ENCODE measurements around the gene LRRIQ1. TPM values are rescaled to one million over a fixed set of nuclear protein-coding genes. Genes with fewer than 3 reads are reported as not detected.

Gene LRRIQ1
- total and polyA plus RNA-seq, 2 of the 13 experiments (the other 11 are each of a cell fraction or from before 2014, with no cell fraction given): not detected

GRCh38 chr12:85274315-85274651 lies 238.1 kb downstream of the LRRIQ1 start (continued):
- TF ChIP-seq GLI4 (CRISPR knock-in tag; IDR thresholded peaks at IDR 0.05; ENCODE audit: borderline replicate concordance) (no peak), KLF6 (CRISPR knock-in tag; IDR thresholded peaks at IDR 0.05) (no peak)

GRCh38 chr12:85275374-85275773 lies 239.2 kb downstream of the LRRIQ1 start:
- 2% methylated on average over 2 of the region's 2 CpGs for WGBS (ENCODE audit: low lambda C conversion rate)
- intact Hi-C loops (cut with micrococcal nuclease; ENCODE audit: unreplicated experiment) (no loop called here), in situ Hi-C loops (cut with HindIII; ENCODE audit: extremely low pct_ligation_motif_present, low pct_unique_long_range_greater_than_20kb) (no loop called here)
- H3K9ac ChIP-seq (ENCODE audit: insufficient read depth, low read depth, low read length): no peak overlapping the region
- no peak for TF ChIP-seq CSRNP2 (CRISPR knock-in tag; conservative IDR thresholded peaks at IDR 0.05; ENCODE audit: low read depth)
- no peak for TF ChIP-seq ZBTB7A (CRISPR knock-in tag; IDR thresholded peaks at IDR 0.05)
- TF ChIP-seq HMG20B (CRISPR knock-in tag; conservative IDR thresholded peaks at IDR 0.05): no peak
- TF ChIP-seq FOXK2 (IDR thresholded peaks at IDR 0.05): no peak
- no peak for TF ChIP-seq ZBTB37 (CRISPR knock-in tag; IDR thresholded peaks at IDR 0.05)
- TF ChIP-seq ESRRA (CRISPR knock-in tag; IDR thresholded peaks at IDR 0.05; ENCODE audit: low read depth): no peak
- TF ChIP-seq SETDB1 (CRISPR knock-in tag; IDR thresholded peaks at IDR 0.05; ENCODE audit: borderline replicate concordance): no peak
- no peak for TF ChIP-seq ZNF605 (CRISPR knock-in tag; IDR thresholded peaks at IDR 0.05)
- no peak for TF ChIP-seq ZNF780A (CRISPR knock-in tag; IDR thresholded peaks at IDR 0.05)
- no peak for TF ChIP-seq EZH2 (conservative IDR thresholded peaks at IDR 0.05; ENCODE audit: low read depth, low read length)
- ChIA-PET POLR2A (no interaction called here), CTCF (ENCODE audit: low intra/inter-chr PET ratio, low total read pairs) (no interaction called here)
- no peak overlapping the region for H3K27ac ChIP-seq (ENCODE audit: extremely low read length, insufficient read depth, low read length)
- peaks cover 3 to 34% of the 10 kb centered on the region in 2 experiments; a peak in 4 of 5 replicates for H3K27me3 ChIP-seq (ENCODE audit: control insufficient read depth in 1 of 2, insufficient read depth in 2 of 2, low read length in 2 of 2)
- 0 out of 2 replicates have a peak, but pooled peaks cover 2% of the 10 kb centered on the region for H3K4me1 ChIP-seq (ENCODE audit: insufficient read depth, low read length)
- H3K36me3 ChIP-seq (replicated peaks in 1 of 2; ENCODE audit: control insufficient read depth in 1 of 2, insufficient read depth in 2 of 2, low read length in 2 of 2): no peaks in the 10 kb centered on the region
- FAIRE-seq (no peak), DNase-seq (ENCODE audit: low spot score) (no peak), ATAC-seq (no peak)
- H3K4me2 ChIP-seq (ENCODE audit: low read depth, low read length): no peak overlapping the region
- no peaks in the 10 kb centered on the region for H3K79me2 ChIP-seq (ENCODE audit: insufficient read depth, low read length)
- H4K20me1 ChIP-seq (ENCODE audit: insufficient read depth, low read length): no peaks in the 10 kb centered on the region
- no peak overlapping the region for H2AFZ ChIP-seq (ENCODE audit: low read length)
- H3K4me3 ChIP-seq (replicated peaks in 1 of 3; ENCODE audit: insufficient read depth in 1 of 3, low read depth in 2 of 3, low read length in 3 of 3): no peak overlapping the region
- H3K9me3 ChIP-seq (ENCODE audit: low read length): no peaks in the 10 kb centered on the region
- BruUV-seq (replicated peaks): no TSS peak
